OCI-LY7 (cell line): ENCODE results near the gene RCC1.

ENCODE experiments used
- EZH2phosphoT487 ChIP-seq: fragments of 200-600 bp; sonication (generic); IDR thresholded peaks from 2 replicates; pipeline ENCODE4 v1.6.1; 2018; ENCODE audit warnings: low read depth, borderline replicate concordance, mild to moderate bottlenecking, mixed run types, antibody characterized with exemption, low read length, moderate library complexity, mixed read lengths
- TF ChIP-seq, protein P1 (sequence below): fragments of 200-600 bp; sonication (generic); conservative IDR thresholded peaks from 2 replicates; pipeline ENCODE4 v1.5.1; 2014; ENCODE audit warnings: mild to moderate bottlenecking, antibody characterized with exemption, low read length, moderate library complexity, mixed read lengths

DNA sequence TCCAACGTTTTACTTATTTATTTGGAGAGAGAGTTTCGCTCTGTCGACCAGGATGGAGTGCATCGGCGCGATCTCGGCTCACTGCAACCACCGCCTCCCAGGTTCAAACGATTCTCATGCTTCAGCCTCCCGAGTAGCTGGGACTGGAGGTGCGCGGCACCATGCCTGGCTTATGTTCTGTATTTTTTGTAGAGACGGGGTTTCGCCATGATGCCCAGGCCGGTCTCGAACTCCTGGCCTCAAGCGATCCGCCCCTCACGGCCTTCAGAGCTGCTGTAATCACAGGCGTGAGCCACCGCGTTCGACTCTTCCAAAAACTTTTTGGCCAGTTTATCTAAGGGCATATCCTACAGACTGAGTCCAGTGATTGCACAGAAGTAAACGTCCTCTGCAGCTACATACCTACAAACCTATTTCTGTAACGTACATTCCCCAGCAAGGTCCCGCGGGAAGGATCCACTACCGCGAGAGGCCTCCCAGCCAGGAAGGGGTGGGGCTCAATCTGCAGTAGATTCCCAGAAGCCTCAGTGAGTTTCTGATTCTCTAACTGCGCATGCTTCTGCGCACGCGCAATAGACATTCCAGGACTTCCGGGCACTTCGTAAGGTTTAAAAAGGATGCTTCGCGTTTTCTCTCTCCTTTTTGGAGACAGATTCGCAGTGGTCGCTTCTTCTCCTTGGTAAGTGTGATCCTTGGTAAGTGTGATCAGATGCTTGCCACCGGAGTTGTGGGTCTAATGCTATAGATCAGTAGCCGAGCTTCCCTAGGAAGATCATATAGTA, at the start of gene RCC1:
- TF ChIP-seq, protein P1, sequence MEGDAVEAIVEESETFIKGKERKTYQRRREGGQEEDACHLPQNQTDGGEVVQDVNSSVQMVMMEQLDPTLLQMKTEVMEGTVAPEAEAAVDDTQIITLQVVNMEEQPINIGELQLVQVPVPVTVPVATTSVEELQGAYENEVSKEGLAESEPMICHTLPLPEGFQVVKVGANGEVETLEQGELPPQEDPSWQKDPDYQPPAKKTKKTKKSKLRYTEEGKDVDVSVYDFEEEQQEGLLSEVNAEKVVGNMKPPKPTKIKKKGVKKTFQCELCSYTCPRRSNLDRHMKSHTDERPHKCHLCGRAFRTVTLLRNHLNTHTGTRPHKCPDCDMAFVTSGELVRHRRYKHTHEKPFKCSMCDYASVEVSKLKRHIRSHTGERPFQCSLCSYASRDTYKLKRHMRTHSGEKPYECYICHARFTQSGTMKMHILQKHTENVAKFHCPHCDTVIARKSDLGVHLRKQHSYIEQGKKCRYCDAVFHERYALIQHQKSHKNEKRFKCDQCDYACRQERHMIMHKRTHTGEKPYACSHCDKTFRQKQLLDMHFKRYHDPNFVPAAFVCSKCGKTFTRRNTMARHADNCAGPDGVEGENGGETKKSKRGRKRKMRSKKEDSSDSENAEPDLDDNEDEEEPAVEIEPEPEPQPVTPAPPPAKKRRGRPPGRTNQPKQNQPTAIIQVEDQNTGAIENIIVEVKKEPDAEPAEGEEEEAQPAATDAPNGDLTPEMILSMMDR = no peak
- no peak for TF ChIP-seq EZH2phosphoT487
